ENCODE data around the gene ADCYAP1R1. TPM values are rescaled to one million over a fixed set of nuclear protein-coding genes. Genes with fewer than 3 reads are reported as not detected.

The ADCYAP1R1 gene
- total RNA-seq, 3 donors from 2014 or later (not counting 1 experiment from before 2014, with no cell fraction given), result not detected

GRCh38 chr7:31110331-31111108 lies 58.4 kb downstream of the ADCYAP1R1 start:
- no peaks in the 10 kb centered on the region for H3K9me3 Mint-ChIP-seq

GRCh38 chr7:31111109-31111451 lies 59.0 kb downstream of the ADCYAP1R1 start:
- TF ChIP-seq CTCF (IDR thresholded peaks at IDR 0.05), result no peak
- no peaks in the 10 kb centered on the region for H3K36me3 Mint-ChIP-seq
- DNase-seq (no peak), ATAC-seq (no peak)
- H3K9me3 Mint-ChIP-seq, result no peaks in the 10 kb centered on the region
- no peaks in the 10 kb centered on the region for H3K4me1 Mint-ChIP-seq
- intact Hi-C loops (cut with micrococcal nuclease), result no loop called here
- no peak overlapping the region for H3K4me3 Mint-ChIP-seq
- Histone ChIP-seq H3K36me3 (ENCODE audit: control insufficient read depth, insufficient read depth, low read length) (no peaks in the 10 kb centered on the region), H3K4me1 (ENCODE audit: control insufficient read depth, insufficient read depth, low read length) (no peaks in the 10 kb centered on the region), H3K27ac (ENCODE audit: low read length) (no peak overlapping the region), H3K4me3 (ENCODE audit: low read length) (no peak overlapping the region), H3K27me3 (ENCODE audit: control insufficient read depth, insufficient read depth, low read length) (no peaks in the 10 kb centered on the region), H3K9me3 (ENCODE audit: control insufficient read depth, insufficient read depth, low read length) (no peaks in the 10 kb centered on the region)
- peaks cover 2 to 14% of the 10 kb centered on the region in 2 donors for H3K27me3 Mint-ChIP-seq (ENCODE audit: low read depth in 2 of 2)
- H3K27ac Mint-ChIP-seq, result no peak overlapping the region

More at GRCh38 chr7:31110331-31111108, 58.4 kb downstream of the ADCYAP1R1 start:
- Histone ChIP-seq H3K36me3 (ENCODE audit: control insufficient read depth, insufficient read depth, low read length) (no peaks in the 10 kb centered on the region), H3K9me3 (ENCODE audit: control insufficient read depth, insufficient read depth, low read length) (no peaks in the 10 kb centered on the region), H3K27ac (ENCODE audit: low read length) (no peak overlapping the region), H3K4me3 (ENCODE audit: low read length) (no peak overlapping the region), H3K4me1 (ENCODE audit: control insufficient read depth, insufficient read depth, low read length) (no peaks in the 10 kb centered on the region), H3K27me3 (ENCODE audit: control insufficient read depth, insufficient read depth, low read length) (no peaks in the 10 kb centered on the region)
- intact Hi-C loops (cut with micrococcal nuclease), result no loop called here
- WGBS (ENCODE audit: insufficient coverage), result 84% methylated on average over 7 of the region's 7 CpGs
- Mint-ChIP-seq H3K27me3 (ENCODE audit: low read depth in 2 of 2) (peaks cover 2 to 14% of the 10 kb centered on the region in 2 donors), H3K4me3 (no peak overlapping the region), H3K4me1 (no peaks in the 10 kb centered on the region), H3K36me3 (no peaks in the 10 kb centered on the region), H3K27ac (no peak overlapping the region)
- ATAC-seq, result no peak
- TF ChIP-seq CTCF (IDR thresholded peaks at IDR 0.05), result no peak
- DNase-seq, result no peak

GRCh38 chr7:31113660-31114059 lies 61.6 kb downstream of the ADCYAP1R1 start:
- Histone ChIP-seq H3K27me3 (ENCODE audit: control insufficient read depth, insufficient read depth, low read length) (no peaks in the 10 kb centered on the region), H3K4me1 (ENCODE audit: control insufficient read depth, insufficient read depth, low read length) (no peaks in the 10 kb centered on the region), H3K4me3 (ENCODE audit: low read length) (no peak overlapping the region), H3K27ac (ENCODE audit: low read length) (no peak overlapping the region), H3K9me3 (ENCODE audit: control insufficient read depth, insufficient read depth, low read length) (no peaks in the 10 kb centered on the region), H3K36me3 (ENCODE audit: control insufficient read depth, insufficient read depth, low read length) (no peaks in the 10 kb centered on the region)
- intact Hi-C loops (cut with micrococcal nuclease), result no loop called here
- DNase-seq (no peak), ATAC-seq (no peak)
- WGBS (ENCODE audit: insufficient coverage), result 27% methylated on average over 1 of the region's 1 CpG
- H3K27me3 Mint-ChIP-seq (ENCODE audit: low read depth in 2 of 2), result peaks cover 4 to 14% of the 10 kb centered on the region in 2 donors
- no peaks in the 10 kb centered on the region for H3K4me1 Mint-ChIP-seq
- TF ChIP-seq CTCF (IDR thresholded peaks at IDR 0.05), result no peak
- H3K27ac Mint-ChIP-seq, result no peak overlapping the region
- H3K9me3 Mint-ChIP-seq, result no peaks in the 10 kb centered on the region
- no peak overlapping the region for H3K4me3 Mint-ChIP-seq
- no peaks in the 10 kb centered on the region for H3K36me3 Mint-ChIP-seq

All from natural killer cell (primary cell).